NCI-H128 (cell line): ENCODE measurements around the gene PRR33.

Source experiments
- DNase-seq: peaks from one replicate; lab custom pipeline; 2025; ENCODE audit not compliant: unreplicated experiment; lab: John Stamatoyannopoulos, UW

PRR33 gene

DNA sequence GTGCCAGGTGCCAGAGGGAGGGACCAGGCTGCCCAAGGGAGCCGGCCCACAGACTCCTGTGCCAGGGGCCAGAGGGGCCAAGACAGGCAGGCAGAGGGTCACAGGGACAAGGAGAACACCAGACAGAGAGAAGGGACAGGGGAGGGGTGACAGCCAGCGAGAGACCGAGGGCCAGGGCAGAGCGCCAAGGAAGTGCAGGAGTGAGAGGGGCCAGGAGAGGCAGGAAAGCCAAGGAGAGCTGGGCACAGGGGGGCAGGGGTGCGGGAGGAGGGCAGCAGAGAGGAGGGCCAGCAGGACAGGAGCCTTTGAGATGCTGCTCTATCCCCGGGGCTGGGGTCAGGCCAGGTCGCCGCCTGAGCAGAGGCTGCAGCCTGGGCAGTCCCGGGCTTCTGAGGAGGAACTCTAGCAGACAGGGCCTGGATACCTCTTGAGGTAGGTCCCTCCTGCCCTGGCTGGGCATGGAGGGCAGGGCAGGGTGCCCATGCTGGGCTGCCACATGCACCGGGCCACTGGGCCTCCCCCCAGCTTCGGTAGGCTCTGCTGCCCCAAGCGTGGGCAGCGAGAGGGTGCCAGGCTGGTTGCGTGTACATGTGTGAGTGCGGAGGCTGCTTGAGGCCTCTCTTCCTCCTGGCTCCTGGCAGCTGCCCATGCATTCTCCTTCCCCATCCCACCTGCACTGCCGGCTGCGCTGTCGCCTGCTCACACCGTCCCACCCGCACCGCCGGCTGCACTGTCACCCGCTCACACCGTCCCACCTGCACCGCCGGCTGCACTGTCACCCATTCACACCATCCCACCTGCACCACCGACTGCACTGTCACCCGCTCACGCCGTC, 26.6 kb downstream of the PRR33 start:
- DNase-seq, result no peak

DNA sequence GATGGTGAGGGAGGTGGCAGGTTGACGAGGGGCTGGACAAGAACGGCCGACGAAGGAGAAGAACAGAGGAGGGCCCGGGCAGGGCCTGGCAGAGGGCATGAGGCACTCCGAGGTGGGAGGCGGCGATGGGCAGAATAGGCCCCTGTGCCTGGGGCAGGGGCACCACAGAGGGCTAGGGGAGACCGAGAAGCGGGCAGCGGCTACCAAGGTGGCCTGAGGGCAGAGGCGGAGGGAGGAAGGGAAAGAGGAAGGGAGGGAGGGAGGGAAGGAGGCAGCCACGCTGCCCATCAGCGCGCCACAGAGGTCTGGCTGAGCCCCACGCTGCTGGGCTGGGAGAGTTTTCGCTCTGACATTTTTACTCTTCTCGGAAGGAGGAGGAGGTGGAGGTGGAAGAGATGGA, 27.5 kb downstream of the PRR33 start:
- DNase-seq, result no peak

DNA sequence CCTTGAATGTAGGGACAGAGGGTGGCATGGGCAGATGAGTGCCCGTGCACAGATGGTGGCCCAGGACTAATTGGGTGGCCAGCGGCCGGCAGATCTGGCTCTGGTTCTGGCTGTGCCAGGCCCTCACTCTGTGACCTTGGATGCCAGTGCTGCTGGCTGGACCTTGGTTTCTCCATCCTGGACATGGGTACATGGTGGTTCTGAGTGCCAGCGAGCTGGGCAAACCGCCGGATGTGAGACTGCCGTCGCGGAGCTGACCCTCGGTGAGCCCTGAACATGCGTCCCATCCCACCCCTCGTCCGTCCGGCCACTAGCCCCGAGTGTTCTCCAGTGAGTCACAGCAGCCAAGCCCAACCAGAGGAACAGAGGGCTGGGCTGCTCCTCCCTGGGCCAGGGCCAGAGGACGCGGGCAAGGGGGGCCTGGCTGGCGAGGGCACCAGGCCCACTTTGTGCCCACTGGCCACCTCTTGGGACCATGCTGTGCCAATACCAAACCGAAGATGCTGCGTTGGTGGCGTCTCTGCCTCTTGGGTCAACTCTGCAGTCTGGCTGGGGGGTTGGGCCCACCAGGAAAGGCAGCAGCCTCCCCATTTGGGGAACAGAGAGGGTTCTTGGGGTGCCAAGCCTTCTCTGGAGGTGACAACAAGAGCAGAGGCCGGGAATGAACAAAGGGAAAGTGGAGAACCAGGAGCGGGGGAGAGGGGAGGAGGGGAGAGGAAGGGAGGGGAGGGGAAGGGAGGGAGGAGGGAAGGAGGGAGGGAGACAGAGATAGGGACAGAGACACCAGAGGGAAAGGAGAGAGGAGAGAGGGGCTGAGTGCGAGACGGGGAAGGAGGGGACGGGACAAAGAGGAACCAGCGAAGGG, 28.1 kb downstream of the PRR33 start:
- no peak for DNase-seq

DNA sequence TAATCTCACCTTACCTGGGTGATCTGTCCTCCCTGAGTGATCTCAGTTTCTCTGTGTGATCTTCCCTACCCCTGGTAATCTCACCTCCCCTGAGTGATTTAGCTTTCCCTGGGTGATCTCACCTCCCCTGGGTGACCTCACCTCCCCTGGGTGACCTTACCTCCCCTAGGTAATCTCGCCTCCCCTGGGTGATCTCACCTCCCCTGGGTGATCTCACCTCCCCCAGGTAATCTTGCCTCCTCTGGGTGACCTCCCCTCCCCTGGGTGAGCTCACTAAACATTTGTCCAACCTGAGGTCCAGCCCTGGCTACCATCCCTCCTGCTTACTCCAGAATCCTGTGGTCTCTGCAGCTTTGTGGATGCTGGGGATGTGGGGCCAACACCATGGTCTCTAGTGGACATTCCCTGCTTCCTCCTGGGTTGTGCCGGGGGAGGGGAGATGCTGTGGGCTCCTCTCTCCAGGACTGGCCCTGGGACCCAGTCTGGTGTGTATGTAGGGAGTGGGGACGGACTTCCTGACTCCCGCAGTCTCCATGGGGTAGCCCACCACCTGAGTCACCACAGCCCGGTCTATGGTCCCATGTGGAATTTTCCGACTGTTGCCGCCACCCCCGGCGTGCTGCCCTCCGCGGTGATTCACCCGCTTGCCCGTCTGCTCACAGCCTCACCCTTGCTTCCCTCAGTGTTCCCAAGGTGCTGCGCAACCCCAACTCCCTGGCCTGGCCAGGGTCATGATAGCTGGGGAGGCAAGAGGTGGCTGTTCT, 28.9 kb downstream of the PRR33 start:
- no peak for DNase-seq

DNA sequence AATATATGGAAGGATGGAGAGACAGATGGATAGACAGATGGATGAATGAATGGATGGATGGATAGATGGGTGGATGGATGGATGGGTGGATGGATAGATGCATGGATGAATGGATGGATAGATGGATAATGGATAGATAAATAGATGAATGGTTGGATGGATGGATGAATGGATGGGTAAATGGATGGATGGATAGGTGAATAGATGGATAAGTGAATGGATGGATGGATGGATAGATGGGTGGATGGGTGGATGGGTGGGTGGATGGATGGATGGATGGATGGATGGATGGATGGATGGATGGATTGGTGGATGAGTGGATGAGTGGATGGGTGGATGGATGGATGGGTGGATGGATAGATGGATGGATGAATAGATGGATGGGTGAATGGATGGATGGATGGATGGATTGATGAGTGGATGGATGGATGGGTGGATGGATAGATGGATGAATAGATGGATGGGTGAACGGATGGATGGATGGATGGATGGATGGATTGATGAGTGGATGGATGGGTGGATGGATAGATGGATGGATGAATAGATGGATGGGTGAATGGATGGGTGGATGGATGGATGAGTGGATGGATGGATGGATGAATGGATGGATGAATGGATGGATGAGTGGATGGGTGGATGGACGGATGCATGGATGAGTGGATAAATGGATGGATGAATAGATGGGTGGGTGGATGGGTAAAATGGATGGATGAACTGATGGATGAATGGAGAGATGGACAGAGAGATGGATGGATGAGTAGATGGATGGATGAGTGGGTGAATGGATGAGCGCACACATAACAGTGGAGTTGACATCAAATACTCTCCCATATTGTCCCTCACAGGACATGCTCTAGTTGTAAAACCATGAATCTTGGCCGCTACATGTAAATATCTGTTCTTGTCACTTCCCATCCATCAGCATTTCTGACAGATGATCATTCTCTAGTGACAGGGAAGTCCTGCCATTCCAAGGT, 30.0 kb downstream of the PRR33 start:
- DNase-seq, result no peak

DNA sequence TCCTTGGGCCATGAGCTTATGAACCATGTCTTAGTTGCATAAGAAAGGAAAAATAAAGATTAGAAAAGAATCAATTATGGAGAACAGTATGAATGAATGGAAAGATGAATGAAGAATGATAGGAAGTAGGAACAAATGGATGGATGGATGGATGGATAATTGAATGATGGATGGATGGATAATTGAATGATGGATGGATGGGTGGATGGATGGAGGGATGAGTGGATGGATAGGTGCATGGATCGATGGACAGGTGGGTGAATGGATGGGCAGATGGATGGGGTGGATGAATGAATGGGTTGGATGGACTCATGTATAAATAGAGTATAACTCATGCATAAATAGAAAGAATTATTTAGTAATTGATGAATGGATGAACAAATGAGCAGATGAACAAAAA, 31.6 kb downstream of the PRR33 start:
- DNase-seq, result no peak

DNA sequence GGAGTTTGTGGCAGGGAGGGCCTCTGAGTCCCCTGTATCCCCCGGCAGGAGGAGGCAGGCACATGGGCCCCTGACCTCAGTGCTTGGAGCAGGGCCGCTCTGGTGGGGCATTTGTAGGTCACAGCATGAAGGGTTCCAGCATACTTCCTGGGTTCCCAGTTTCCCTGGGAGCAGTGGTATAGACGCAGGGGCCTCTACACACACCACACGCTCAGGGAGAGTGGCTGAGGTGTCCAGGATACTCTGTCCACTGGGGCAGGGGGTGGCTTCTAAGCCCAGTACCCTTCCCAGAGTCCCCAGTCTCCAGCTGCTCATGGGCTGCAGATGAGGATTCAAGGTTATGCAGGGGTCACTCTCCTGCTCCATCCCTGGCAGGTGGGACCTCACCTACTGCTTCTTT, 32.7 kb downstream of the PRR33 start:
- no peak for DNase-seq

DNA sequence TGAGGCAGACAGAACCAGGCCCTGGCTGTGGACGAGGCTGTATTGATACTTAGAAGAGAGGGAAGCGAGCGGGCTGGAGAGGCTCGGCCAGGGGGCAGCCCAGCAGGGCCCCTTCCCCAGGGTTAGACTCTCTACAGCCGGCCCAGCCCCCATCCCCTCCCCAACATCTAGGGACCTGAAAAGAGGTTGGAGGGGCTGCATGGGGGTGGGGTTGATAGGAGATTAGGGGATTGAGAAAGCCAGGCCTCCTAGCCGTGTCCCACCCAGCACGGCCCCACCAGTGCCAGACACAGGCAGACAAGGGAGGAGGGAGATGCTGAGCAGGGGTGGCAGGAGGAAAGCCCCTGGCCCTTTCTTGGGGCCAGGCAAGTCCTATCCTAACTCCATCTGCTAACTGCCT, 33.1 kb downstream of the PRR33 start:
- DNase-seq, result no peak

DNA sequence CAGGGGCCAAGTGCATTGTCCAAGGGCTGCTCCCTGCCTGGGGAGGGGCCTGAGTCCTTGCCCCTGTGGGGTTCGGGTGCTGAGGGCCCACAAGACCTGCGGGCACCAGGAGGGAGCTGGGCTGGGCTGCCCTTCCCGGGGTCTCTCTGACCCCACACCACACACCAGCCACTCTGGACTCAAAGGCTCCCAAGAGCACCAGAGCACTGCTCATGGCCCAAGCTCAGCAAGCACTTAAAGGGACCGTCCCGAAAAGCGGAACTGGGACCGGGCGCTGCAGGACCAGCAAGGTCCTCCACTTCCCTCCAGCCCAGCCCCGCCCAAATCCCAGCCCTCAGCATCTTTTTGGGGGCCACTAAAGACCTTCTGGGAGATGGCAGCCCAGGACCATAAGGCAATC, 33.5 kb downstream of the PRR33 start:
- no peak for DNase-seq

DNA sequence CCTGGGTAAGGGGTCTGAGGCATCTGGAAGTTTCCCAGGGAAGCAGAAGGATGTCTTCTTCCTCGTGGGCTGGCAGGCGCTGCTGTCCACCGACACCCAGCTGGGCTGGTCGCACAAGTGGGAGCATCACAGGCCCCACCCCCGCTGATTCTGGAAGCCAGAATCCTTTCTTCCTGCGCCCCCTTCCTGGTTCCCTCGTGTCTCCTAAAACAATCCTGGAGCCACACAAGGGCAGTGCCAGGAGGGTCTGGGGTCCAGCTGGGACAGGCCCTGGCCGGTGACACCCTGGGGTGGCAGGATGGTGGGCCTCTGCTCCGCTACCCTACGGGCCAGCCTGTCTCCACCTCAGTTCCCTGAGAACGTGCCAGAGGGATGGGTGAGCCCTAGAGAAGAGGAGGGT, 34.6 kb downstream of the PRR33 start:
- DNase-seq, result no peak

DNA sequence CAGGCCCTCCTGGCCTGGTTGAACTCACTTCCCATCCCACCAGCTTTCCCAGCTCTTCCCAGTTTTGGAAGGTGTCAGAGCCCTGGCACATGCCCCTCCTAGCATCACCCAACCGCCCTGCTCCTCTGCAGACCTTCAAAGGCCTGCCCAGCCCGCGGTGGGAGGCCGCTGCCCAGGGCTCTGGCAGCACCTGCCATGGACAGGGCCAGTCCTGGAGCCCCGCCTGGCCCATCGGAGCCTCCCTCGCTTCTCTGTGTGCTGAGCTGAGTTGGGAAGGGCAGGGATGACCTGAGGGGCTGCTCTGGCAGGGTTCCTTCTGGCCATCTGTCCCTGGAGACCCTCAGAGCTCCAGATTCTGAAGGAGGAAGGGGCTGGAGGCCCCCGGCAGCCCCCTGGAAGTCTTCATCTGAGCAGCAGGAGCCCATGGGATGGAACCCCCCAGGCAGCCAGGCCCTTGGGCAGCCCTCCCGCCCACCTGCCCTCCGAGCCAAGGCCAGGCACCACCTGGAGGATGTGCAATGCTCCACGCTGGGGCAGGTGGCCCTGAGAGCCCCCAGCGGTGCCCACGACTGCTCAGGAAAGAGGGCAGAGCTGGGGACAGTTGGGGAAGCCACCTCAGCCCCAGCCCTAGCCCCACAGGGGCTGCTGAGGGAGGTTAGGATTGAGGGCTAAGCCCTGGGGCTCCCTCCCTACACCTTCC, 35.2 kb downstream of the PRR33 start:
- DNase-seq, result no peak

DNA sequence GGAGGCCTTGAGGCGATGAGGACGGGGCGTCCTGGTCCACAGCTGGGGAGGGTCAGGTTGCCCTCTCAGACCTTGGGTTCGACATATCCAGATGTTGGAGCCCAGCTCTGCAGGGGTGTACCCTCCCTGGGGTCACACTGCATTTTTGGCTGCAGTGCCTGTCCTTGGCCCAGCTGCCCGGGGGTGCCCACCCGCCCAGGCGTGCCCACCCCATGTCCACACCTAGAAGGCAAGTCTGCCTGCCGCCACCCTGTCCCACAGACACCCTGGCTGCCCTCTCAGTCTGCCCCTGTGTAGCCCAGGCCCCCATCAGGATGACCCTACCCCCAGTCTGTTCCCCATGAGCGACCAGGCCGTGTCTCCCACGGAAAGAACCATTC, 35.8 kb downstream of the PRR33 start:
- DNase-seq, result no peak

DNA sequence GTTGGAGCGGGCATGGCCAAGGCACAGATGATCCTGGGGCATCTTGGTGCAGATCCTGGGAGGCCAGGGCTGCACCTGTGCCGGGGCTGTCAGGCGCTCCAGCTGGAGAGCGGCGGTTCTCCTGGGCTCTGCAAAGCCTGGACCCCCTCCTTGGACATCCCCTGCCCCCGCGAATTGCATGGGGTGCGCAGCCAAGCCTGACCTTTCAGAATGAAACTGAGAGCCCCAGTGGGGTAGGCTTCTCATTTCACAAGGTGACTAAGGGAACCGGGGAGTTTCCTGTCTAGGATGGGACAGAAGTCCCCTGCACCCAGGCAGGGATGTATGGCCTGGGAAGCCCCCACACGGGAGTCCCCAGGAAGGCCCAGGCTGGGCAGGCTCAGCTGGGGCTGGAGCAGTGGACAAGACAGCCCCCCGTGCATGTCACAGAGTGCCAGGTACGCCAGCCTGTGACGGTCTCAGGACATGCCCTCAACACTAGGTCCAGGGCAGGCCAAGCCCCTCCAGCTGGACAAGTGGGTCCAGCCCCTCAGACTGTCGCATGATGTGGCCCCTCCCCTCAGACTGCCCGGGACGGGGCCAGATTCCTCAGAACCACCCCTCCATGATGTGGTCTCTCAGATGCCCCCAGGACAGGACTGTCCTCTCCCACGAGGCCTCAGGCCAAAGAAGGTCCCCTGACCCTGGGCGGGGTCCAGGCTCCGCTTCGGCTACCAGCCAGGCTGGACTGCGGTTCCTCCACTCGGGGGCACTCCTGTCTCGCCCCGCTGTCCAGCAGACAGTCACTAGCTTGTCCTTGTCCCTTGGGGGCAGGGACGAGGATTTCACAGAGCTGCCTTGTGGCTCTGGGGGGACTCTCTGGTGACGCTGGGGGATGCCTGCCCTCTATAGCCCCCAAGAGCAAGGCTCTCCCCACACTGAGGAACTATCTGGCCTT, 36.5 kb downstream of the PRR33 start:
- no peak for DNase-seq

DNA sequence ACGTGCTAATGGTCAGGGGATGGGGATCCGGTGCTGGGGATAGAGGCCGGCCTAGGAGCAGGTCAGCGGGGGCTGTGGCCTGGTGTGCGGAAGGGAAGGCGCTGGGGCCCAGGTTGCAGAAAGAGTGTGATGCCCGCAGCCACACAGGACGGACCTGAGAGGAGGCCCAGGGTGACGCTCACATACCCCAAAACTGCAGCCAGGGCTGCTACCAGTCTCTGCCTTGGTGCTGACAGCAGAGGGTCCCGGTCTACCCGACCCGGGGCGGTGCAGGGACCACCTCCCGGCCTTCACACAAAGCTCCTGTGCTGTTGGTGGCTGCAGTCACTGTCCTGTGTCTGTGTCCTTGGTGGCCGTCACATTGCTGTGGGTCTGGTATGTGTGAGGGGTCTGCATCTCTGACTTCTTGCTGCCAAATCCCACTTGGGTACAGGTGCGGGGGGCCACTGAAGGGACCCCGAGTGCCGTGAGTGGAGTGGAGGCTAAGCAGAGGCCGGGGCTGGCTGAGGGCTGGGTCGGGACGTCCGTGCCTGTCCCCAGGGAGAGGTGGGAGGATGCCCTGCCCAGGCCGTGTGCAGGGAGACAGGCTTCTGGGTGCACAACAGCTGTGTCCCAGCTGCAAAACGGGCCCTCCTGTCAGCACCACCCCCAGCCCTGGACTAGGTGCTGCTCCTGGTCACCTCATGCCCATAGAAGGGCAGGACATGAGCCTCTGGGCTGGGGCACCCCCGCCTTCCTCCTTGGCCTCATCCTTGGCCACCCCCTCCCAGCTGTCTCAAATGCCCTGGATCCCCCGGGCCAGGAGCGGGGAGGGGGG, 37.4 kb downstream of the PRR33 start:
- no peak for DNase-seq

DNA sequence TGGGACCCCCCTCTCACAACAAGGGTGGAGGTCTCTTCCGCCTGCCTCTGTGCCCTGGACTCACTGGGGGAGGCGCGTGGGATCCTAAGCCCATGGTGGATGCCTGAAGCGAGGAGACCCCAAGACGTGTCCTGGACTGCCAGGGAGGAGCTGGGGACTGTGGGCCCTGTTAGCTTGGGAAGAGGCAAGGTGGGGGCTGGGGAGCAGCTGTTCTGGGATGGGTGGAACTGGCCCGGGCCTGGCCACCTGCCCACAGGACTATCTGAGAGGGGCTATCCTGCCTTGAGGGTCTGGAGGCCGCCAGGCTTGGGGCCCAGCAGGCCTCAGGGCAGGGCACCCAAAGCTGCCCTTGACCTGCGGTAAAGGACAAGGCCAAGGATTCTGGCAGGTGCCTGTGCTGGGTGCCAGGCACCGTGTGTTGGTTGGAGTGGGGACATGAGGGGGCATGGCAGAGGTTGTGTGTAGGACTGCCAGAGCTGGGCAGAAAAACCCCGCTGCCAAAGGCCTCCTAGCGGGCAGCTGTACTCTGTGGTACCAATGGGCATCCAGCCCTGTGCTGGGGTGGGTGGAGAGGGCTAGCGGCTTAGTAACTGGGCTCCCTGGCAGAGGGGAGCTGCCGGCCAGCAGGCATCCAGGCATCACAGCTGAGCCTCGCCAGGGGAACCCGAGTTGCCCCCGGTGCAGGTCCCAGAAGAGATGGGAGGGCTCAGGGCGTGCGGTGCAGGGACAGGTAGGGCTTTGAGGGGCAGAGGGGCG, 38.1 kb downstream of the PRR33 start:
- no peak for DNase-seq

DNA sequence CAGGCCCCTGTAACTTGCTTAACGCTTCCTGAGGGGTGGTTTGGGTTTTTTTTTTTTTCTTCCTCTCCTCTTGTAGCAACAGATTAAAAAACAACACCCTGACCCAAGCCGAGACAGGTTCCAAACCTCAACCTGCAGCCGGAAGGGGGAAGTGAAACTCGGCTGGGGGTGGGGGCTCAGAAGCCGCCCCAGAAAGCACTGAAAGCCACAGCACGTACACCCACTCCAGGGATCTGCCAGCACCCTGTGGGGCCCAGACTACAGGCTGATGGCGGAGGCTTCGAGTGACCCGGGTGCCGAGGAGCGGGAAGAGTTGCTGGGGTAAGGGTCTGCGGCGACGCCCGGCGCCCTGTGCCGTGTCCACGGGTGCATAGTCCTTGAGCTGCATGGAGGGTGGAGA, 38.8 kb downstream of the PRR33 start, which contains the start of gene LSP1:
LSP1 (plus strand) TSS at position 208 of the 400 bp plus-strand sequence; CDS start at position 269, 61 bp downstream.
- no peak for DNase-seq

DNA sequence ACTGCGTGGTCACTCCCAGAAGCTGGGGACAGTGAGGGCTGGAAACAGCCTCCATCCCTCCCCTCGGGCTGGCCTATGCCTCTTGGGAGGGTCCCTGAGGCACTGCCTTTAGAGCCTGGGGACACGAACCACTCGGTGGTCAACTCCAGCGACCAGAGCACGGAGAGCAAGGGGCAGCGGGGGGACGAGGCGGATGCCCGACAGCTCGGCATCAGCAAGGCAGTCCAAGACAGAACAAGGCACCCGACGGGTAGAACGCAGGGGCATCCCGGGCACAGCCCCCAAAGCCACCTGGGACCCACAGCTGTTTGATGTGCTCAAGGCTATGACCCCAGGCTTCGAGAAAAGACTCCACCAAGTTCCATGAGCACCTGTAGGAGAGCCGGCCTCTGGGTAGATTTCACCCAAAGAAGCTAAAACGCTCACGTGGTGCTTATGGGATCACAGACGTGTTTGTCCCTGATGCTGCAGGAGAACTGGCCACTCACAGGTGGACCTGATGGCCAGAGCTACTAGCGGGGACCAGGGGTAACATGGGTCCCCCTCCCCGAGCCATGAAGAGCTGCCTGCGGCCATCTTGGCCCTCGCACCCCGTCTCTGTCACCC, 39.3 kb downstream of the PRR33 start:
- no peak for DNase-seq
